Cardiac fibroblast (primary cell): ENCODE results near the gene IL10RB.

Experiments used
- DNase-seq, 2 donors: peaks; one replicate each; pipeline versions ENCODE4 v3.0.0 to v3.0.0-alpha.2; 2010; ENCODE audit warnings: low read depth in 2 of 2
- H3K4me3 ChIP-seq, 2 donors: replicated peaks in 1 of 2; 1 replicate in 1 of 2; 2 replicates in 1 of 2; pipeline ENCODE4 v1.5.1; 2011; ENCODE audit warnings: low read depth in 2 of 2, low read length in 2 of 2, mild to moderate bottlenecking in 2 of 2, moderate library complexity in 1 of 2
- TF ChIP-seq, protein P1 (sequence below): IDR thresholded peaks from one replicate; pipeline ENCODE4 v1.5.1; 2011; ENCODE audit warnings: low read depth, mild to moderate bottlenecking, low read length, inconsistent platforms

Gene IL10RB

DNA sequence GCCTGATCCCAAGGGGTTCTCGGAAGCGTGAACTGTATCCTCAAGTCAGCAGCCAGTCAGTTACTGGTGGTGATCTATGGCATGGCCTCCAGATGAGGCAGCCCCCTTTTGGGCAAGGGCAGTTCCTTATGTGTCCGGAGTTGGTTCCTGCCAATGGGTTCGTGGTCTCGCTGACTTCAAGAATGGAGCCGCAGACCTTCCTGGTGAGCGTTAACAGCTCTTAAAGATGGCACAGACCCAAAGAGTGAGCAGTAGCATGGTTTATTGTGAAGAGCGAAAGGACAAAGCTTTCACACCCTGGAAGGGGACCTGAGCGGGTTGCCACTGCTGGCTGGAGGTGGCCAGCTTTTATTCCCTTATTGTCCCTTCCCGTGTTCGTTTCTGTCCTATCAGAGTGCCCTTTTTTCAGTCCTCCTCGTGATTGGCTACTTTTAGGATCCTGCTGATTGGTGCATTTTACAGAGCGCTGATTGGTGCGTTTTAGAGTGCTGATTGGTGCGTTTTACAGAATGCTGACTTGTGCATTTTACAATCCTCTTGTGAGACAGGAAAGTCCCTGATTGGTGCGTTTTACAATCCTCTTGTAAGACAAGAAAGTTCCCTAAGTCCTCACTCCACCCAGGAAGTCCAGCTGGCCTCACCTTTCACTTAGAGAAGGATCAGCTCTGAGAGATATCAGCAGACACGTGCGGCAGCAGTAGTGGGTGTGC, 8.9 kb upstream of the IL10RB start:
- no peak overlapping the region for H3K4me3 ChIP-seq
- TF ChIP-seq, protein P1, sequence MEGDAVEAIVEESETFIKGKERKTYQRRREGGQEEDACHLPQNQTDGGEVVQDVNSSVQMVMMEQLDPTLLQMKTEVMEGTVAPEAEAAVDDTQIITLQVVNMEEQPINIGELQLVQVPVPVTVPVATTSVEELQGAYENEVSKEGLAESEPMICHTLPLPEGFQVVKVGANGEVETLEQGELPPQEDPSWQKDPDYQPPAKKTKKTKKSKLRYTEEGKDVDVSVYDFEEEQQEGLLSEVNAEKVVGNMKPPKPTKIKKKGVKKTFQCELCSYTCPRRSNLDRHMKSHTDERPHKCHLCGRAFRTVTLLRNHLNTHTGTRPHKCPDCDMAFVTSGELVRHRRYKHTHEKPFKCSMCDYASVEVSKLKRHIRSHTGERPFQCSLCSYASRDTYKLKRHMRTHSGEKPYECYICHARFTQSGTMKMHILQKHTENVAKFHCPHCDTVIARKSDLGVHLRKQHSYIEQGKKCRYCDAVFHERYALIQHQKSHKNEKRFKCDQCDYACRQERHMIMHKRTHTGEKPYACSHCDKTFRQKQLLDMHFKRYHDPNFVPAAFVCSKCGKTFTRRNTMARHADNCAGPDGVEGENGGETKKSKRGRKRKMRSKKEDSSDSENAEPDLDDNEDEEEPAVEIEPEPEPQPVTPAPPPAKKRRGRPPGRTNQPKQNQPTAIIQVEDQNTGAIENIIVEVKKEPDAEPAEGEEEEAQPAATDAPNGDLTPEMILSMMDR: no peak
- DNase-seq: no peak

DNA sequence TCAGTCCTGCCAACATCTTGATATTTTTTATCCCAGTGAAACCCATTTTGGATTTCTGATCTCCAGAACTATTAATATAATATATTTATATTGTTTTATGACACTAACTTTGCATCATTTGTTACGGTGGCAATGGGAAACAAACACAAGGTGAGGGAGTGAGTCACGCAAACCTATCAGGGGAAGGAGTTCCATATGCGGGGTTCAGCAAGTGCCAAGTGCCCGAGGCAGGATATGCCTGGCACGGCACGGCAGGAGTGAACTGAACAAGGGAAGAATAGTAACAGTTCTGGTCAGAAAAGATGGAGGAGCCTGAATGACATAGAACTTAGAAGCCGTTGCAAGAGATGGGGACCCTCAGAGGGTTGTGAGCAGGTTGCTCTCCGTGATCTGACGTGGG, 7.7 kb upstream of the IL10RB start:
- TF ChIP-seq, protein P1: no peak
- no peak for DNase-seq
- no peak overlapping the region for H3K4me3 ChIP-seq

DNA sequence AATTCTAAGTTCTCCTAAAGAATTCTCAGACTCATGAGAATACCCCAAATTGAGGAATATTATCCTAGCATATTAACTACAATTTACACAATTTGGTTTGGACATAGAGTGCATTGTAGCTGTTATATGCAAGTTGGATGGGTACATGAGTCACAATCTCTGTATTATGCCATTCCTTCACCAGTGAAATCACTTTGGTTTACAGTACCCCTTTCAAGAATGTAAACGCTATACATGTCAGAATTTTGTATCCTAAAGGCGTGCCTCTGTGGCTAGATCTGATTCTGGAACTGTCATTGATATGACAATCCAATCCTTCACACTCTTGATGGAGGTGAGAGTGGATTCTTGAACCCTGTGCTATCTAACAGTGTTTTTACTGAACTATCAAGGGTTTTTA, 6.7 kb upstream of the IL10RB start:
- DNase-seq: no peak
- TF ChIP-seq, protein P1: no peak
- no peak overlapping the region for H3K4me3 ChIP-seq

DNA sequence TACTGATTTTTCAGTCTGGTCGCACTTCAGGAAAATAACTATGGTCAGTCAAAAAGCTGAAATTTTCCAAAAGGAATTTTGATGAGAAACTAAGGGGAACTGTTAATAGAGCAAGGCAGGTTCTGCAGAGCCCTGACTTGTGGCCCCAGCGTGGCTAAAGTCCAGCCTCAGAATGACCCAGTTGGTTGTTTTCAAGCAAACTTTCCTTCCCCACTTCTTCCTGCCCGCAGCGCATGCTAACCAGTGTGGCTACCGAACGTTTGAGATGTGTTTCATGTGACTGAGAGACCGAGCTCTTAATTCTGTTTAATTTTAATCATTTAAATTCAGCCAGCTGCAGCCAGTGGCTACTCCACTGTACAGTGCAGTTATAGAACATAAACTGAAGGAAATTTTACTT, 6.2 kb upstream of the IL10RB start:
- no peak for DNase-seq
- H3K4me3 ChIP-seq: no peak overlapping the region
- TF ChIP-seq, protein P1: no peak

DNA sequence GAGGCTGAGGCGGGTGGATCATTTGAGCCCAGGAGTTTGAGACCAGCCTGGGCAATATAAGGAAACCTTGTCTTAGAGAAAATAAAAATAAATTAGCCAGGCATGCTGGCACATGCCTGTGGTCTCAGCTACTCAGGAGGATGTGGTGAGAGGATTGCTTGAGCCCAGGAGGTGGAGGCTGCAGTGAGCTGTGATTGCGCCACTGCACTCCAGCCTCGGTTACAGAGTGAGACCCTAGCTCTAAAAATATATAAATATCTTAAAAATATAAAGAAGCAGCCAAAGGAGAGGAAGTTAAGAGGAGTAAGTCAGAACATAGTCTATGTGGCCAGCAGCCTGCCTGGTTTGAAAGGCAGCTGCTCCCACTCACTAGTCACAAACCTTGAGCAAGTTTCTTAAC, 4.5 kb upstream of the IL10RB start:
- DNase-seq: peak in 1 of 2 donors; percentile 13
- no peak overlapping the region for H3K4me3 ChIP-seq
- TF ChIP-seq, protein P1: no peak

DNA sequence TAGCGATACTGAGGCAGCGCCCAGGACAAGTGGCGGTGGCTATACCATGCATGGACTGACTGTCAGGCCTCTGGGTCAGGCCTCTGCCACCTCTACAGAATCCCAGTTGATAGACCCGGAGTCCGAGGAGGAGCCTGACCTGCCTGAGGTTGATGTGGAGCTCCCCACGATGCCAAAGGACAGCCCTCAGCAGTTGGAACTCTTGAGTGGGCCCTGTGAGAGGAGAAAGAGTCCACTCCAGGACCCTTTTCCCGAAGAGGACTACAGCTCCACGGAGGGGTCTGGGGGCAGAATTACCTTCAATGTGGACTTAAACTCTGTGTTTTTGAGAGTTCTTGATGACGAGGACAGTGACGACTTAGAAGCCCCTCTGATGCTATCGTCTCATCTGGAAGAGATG, 3.2 kb upstream of the IL10RB start:
- TF ChIP-seq, protein P1: no peak
- DNase-seq: no peak
- no peak overlapping the region for H3K4me3 ChIP-seq

DNA sequence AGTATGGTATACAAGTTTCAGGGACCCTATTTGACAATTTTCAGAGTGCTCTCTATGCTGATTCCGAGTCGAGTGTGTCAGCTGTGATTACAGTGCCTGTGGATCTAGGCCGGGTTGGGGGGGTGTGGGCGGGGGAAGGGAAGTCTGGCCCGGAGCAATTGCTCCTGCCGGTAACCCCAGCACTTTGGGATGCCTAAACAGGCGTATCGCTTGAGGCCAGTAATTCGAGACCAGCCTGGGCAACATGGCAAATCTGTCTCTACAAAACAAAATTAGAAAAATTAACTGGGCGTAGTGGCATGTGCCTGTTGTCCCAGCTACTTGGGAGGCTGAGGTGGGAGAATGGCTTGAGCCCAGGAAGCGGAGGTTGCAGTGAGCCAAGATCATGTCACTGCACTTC, 1.6 kb upstream of the IL10RB start:
- TF ChIP-seq, protein P1: no peak
- DNase-seq: no peak
- H3K4me3 ChIP-seq: no peak overlapping the region
